ENCODE results near the gene SH3D19.

SH3D19 gene

GRCh38 chr4:151226004-151226932, 99.1 kb downstream of the SH3D19 start:
- FAIRE-seq, result no peak

- FAIRE-seq, result no peak
These were observed 101.9 kb downstream of the SH3D19 start for GRCh38 chr4:151223465-151223864.

GRCh38 chr4:151219948-151220347, 105.5 kb downstream of the SH3D19 start:
- no peak for FAIRE-seq

- no peak for FAIRE-seq
These were observed 106.3 kb downstream of the SH3D19 start for GRCh38 chr4:151219091-151219490.

GRCh38 chr4:151218343-151218742, 107.1 kb downstream of the SH3D19 start:
- FAIRE-seq, result no peak

GRCh38 chr4:151217326-151217725, 108.1 kb downstream of the SH3D19 start:
- FAIRE-seq, result no peak

- no peak for FAIRE-seq
These were observed 110.1 kb downstream of the SH3D19 start for GRCh38 chr4:151215295-151215694.

GRCh38 chr4:151207868-151208267, 117.5 kb downstream of the SH3D19 start:
- FAIRE-seq, result no peak

- FAIRE-seq, result no peak
These were observed 118.2 kb downstream of the SH3D19 start for GRCh38 chr4:151207186-151207585.

- FAIRE-seq, result no peak
These were observed 119.0 kb downstream of the SH3D19 start for GRCh38 chr4:151206241-151207005.

GRCh38 chr4:151205722-151206121, 119.7 kb downstream of the SH3D19 start:
- FAIRE-seq, result no peak

GRCh38 chr4:151204925-151205524, 120.4 kb downstream of the SH3D19 start:
- no peak for FAIRE-seq

- FAIRE-seq, result no peak
These were observed 122.5 kb downstream of the SH3D19 start for GRCh38 chr4:151202851-151203455.

GRCh38 chr4:151202381-151202780, 123.0 kb downstream of the SH3D19 start:
- FAIRE-seq, result no peak

- no peak for FAIRE-seq
These were observed 125.8 kb downstream of the SH3D19 start for GRCh38 chr4:151199319-151200190.

- peak; percentile 21 for FAIRE-seq
These were observed 126.7 kb downstream of the SH3D19 start for GRCh38 chr4:151198748-151199147.

GRCh38 chr4:151197247-151197646, 128.2 kb downstream of the SH3D19 start:
- FAIRE-seq, result no peak

GRCh38 chr4:151195801-151196200, 129.6 kb downstream of the SH3D19 start:
- FAIRE-seq, result peak; percentile 41

- FAIRE-seq, result no peak
These were observed 132.0 kb downstream of the SH3D19 start for GRCh38 chr4:151193414-151193813.

GRCh38 chr4:151192556-151193235, 132.7 kb downstream of the SH3D19 start:
- FAIRE-seq, result no peak

Measured in colon (tissue), 2 donors.